ENCODE data around the gene IL10.
A peak's percentile ranks its signal among the peaks of the same experiment; 100 is the strongest.

IL10 gene

GRCh38 chr1:206772243-206772937 is at the start of gene IL10:
IL10 (minus strand) TSS chr1:206772494; CDS start chr1:206772435, 59 bp downstream.
- DNase-seq, result no peak

GRCh38 chr1:206821493-206821892 is 49.2 kb upstream of the IL10 start:
- DNase-seq, result no peak

- DNase-seq, result no peak
Observed at GRCh38 chr1:206816390-206817287, 44.3 kb upstream of the IL10 start.

- no peak for DNase-seq
Observed at GRCh38 chr1:206814716-206815341, 42.5 kb upstream of the IL10 start.

- DNase-seq, result no peak
Observed at GRCh38 chr1:206812471-206812870, 40.2 kb upstream of the IL10 start.

- no peak for DNase-seq
Observed at GRCh38 chr1:206809504-206810084, 37.3 kb upstream of the IL10 start.

- no peak for DNase-seq
Observed at GRCh38 chr1:206808615-206809014, 36.3 kb upstream of the IL10 start.

- no peak for DNase-seq
Observed at GRCh38 chr1:206805357-206805756, 33.1 kb upstream of the IL10 start.

- no peak for DNase-seq
Observed at GRCh38 chr1:206804156-206804737, 32.0 kb upstream of the IL10 start.

- DNase-seq, result peak; percentile 86
Observed at GRCh38 chr1:206803221-206803730, 31.0 kb upstream of the IL10 start.

- no peak for DNase-seq
Observed at GRCh38 chr1:206802401-206802800, 30.1 kb upstream of the IL10 start.

- DNase-seq, result no peak
Observed at GRCh38 chr1:206801467-206801866, 29.2 kb upstream of the IL10 start.

GRCh38 chr1:206800891-206801290 is 28.6 kb upstream of the IL10 start:
- DNase-seq, result no peak

GRCh38 chr1:206800411-206800810 is 28.1 kb upstream of the IL10 start:
- no peak for DNase-seq

- DNase-seq, result no peak
Observed at GRCh38 chr1:206799311-206799710, 27.0 kb upstream of the IL10 start.

GRCh38 chr1:206798384-206798996 is 26.2 kb upstream of the IL10 start:
- DNase-seq, result no peak

- no peak for DNase-seq
Observed at GRCh38 chr1:206797534-206798383, 25.5 kb upstream of the IL10 start.

GRCh38 chr1:206796981-206797402 is 24.7 kb upstream of the IL10 start:
- no peak for DNase-seq

- no peak for DNase-seq
Observed at GRCh38 chr1:206796116-206796515, 23.8 kb upstream of the IL10 start.

GRCh38 chr1:206794294-206794908 is 22.1 kb upstream of the IL10 start:
- DNase-seq, result no peak

- DNase-seq, result no peak
Observed at GRCh38 chr1:206793620-206794019, 21.3 kb upstream of the IL10 start.

All from activated CD8-positive, alpha-beta memory T cell treated with anti-CD3 and anti-CD28 coated beads for 24 hours (primary cell).